GM13977 (cell line): ENCODE data around the gene EMC9.

ENCODE experiments used
- DNase-seq: peaks from one replicate; pipeline ENCODE4 v3.0.0; 2012; ENCODE audit warnings: low spot score
- in situ Hi-C: fragments of 300-500 bp; cut with MboI; formaldehyde crosslinking; loops from one replicate; pipeline ENCODE4 v1.12.0; 2022; ENCODE audit warnings: low sequenced_read_pairs, low pct_unique_long_range_greater_than_20kb, mixed read lengths, inconsistent platforms; ENCODE audit not compliant: unreplicated experiment
- TF ChIP-seq, protein P1 (sequence below): IDR thresholded peaks from 2 replicates; pipeline ENCODE4 v1.5.1; 2012; ENCODE audit warnings: mild to moderate bottlenecking, control low read depth; ENCODE audit not compliant: insufficient read depth; ENCODE audit errors: extremely low read depth, missing control alignments

The EMC9 gene

DNA sequence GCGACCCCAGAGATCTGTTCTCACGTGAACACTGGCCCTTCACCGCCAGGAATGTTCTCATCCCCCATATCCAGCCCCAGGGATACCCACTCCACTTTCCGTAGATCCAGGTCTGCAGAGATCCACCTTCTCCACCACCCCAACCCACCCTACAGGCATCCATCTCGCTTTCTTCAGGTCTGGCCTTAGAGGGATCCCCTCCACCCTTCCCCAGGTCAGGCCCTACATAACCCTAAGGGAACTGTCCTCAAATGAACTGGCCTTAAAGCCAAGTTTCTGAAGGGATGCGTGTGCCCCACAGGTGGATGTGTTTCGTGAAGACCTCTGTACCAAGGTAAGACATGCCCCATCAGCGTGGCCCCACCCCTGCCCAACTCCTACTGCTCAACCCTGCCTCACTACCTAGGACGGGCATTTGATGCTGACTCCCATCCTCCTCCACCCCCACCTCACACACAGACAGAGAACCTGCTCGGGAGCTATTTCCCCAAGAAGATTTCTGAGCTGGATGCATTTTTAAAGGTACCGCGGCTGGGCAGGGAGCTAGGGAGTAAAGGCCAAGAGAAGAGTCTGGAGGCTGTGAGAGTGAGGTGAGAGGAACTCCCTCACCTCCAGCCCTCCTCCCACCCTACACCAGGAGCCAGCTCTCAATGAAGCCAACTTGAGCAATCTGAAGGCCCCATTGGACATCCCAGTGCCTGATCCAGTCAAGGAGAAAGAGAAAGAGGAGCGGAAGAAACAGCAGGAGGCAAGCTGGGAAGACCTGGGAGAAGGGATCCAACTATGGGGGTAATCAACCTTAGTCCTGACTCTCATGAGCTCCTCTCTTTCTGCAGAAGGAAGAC is 4.5 kb downstream of the EMC9 start:
- no peak for DNase-seq
- in situ Hi-C loops, result no loop called here
- TF ChIP-seq, protein P1, sequence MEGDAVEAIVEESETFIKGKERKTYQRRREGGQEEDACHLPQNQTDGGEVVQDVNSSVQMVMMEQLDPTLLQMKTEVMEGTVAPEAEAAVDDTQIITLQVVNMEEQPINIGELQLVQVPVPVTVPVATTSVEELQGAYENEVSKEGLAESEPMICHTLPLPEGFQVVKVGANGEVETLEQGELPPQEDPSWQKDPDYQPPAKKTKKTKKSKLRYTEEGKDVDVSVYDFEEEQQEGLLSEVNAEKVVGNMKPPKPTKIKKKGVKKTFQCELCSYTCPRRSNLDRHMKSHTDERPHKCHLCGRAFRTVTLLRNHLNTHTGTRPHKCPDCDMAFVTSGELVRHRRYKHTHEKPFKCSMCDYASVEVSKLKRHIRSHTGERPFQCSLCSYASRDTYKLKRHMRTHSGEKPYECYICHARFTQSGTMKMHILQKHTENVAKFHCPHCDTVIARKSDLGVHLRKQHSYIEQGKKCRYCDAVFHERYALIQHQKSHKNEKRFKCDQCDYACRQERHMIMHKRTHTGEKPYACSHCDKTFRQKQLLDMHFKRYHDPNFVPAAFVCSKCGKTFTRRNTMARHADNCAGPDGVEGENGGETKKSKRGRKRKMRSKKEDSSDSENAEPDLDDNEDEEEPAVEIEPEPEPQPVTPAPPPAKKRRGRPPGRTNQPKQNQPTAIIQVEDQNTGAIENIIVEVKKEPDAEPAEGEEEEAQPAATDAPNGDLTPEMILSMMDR, result no peak

DNA sequence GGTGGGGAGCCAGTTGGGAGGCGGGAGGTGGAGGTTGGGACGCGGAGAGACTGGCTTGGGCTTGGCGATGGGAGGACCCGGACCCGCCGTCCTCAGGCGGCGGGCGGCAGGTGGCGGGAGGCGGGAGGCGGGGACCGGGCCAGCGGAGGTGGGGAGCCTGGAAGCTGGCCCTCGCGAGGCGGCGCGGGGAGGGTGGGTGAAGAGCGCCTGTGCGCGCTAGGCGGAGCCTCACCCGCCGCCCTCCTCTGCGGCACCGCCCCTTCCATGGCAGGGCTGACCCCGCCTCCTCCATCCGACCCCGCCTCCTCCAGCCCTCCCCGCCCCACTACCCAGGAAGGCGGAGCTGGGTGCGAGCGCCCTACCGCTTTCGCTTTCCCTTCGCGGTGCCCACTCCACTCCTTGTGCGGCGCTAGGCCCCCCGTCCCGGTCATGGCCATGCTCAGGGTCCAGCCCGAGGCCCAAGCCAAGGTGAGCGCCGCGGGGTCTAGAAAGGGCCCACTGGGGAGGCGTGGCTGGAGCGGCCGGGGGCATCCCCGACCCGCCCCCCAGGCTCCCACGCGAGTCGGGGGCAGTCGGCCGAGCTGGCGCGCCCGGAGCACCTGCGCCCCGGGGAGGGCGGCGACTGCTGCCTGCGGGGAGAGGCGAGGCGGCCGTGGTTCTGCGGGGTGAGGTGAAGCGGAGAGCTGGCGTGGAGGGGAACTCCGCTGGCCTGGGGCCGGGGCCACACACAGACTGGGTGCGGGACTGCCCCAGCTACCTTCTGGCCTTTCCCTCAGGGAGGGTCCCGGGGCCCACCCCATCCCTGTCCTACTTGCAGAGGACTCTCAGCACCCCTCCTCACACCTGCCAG is 5.3 kb downstream of the EMC9 start, which contains the start of gene PSME1:
PSME1 (plus strand) TSS at position 361 of the 850 bp plus-strand sequence; CDS start at position 430, 69 bp downstream.
- TF ChIP-seq, protein P1, result no peak
- in situ Hi-C loops, result no loop called here

DNA sequence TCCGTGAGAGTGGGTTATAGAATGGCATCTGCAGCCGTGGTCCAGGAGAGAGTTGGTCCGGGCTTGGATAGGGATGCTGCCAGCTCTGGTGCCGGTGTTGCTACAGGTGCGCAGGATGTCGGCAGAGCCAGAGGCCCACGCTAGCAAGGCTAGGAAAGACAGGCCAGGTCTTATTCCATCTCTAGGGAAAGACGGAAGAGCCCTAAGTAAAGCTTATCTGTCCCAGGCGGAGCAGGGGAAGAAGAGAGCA is 5.9 kb downstream of the EMC9 start:
- in situ Hi-C loops, result no loop called here
- TF ChIP-seq, protein P1, result no peak
- DNase-seq, result no peak

More for the DNA sequence above, 5.3 kb downstream of the EMC9 start, which contains the start of gene PSME1:
- DNase-seq, result peak; percentile 98

DNA sequence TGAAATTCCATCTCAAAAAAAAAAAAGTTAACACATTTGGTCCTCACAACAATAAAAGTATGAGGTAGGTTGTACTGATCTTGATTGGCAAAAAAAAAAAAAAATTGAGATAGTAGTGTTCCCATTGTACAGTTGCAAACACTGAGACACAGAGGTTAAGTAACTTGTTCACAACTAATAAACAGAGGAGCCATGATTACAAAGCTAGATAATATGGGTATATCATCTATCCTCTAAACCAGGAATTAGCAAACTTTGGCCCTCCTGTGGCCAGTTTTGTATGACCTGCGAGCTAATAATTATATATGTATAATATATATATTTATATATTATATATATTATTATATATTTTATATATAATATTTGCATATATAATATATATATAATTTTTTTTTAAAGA is 7.7 kb downstream of the EMC9 start:
- DNase-seq, result no peak
- in situ Hi-C loops, result no loop called here

DNA sequence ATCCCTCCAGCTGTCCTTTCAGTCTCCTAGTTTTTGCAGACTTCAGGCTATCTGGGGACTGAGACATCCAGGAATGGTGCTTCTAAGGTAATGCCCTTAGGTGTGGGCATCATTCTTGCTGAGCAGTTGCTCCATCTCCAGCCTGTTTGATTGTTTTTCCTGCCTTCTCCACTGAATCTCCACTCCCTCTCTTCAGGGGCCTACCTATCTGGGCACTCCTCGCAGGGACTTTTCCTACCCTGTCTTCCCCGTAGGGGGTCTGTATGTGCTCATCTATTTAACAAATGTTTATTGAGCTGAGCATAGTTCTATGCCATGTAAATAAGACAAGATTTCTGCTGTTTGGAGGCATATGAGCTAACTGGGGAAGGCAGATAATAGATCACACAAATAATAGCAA is 8.4 kb downstream of the EMC9 start:
- TF ChIP-seq, protein P1, result no peak
- DNase-seq, result no peak
- in situ Hi-C loops, result no loop called here

More for the DNA sequence above, 7.7 kb downstream of the EMC9 start:
- TF ChIP-seq, protein P1, result no peak

DNA sequence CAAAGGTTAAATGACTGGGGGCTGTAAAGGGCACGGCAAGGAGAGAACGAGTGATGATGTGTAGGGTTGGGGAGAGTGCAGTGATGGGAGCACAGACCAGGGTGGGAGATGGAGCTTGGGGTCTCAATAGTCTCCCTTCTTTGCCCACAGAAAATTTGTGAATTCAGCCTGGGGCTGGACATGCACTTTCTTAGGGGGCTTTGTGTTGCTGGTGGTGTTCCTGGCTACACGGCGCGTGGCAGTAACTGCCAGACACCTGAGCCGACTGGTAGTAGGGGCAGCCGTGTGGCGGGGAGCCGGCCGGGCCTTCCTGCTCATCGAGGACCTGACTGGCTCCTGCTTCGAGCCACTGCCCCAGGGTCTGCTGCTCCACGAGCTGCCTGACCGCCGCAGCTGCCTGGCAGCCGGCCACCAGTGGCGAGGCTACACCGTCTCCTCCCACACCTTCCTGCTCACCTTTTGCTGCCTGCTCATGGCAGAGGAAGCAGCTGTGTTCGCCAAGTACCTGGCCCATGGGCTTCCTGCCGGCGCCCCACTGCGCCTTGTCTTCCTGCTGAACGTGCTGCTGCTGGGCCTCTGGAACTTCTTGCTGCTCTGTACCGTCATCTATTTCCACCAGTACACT is 9.2 kb downstream of the EMC9 start:
- TF ChIP-seq, protein P1, result no peak
- in situ Hi-C loops, result no loop called here
- DNase-seq, result no peak
